Inflammatory macrophage (primary cell): Measurements from ENCODE around the gene TMEM82.

Experiments
- DNase-seq, 2 donors: peaks; one replicate each; pipeline ENCODE4 v3.0.0-alpha.2; 2020 to 2022

TMEM82 gene

GRCh38 chr1:15757016-15757543, 14.8 kb downstream of the TMEM82 start:
- DNase-seq: no peak

GRCh38 chr1:15757575-15758342, 15.5 kb downstream of the TMEM82 start:
- no peak for DNase-seq

DNA sequence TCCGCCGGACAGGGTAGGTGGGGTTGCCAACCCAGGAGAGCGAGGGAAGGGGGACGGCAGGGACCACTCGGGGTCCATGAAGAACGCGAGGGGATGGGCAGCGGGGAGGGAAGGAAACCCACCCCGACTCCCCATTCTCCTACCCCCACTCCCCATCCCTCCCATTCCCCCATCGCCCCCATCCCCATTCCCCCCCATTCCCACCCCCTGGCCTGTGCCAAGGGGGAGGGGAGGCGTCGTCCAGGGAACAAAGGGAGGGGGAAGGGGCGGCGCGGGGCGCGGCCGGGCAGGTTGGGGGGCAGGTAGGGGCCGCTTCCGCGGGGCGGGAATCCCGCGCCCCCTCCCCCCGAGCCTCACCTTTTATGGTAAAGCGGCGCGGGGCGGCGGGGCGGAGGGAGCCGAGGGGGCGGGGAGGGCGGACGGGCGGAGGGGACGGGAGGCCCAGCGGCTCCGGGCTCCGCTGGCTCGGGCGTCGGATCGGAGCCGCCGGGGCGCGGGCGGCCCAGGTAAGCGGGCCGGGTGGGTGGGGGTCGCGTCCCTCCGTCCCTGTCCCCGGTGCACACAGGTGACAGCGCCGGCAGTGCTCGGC, 16.1 kb downstream of the TMEM82 start, which contains the start of gene FBLIM1:
Gene FBLIM1, plus strand, starts transcription at position 453 of the 589 bp plus-strand sequence. CDS start 6,189 bp downstream, outside the sequence.
- no peak for DNase-seq

DNA sequence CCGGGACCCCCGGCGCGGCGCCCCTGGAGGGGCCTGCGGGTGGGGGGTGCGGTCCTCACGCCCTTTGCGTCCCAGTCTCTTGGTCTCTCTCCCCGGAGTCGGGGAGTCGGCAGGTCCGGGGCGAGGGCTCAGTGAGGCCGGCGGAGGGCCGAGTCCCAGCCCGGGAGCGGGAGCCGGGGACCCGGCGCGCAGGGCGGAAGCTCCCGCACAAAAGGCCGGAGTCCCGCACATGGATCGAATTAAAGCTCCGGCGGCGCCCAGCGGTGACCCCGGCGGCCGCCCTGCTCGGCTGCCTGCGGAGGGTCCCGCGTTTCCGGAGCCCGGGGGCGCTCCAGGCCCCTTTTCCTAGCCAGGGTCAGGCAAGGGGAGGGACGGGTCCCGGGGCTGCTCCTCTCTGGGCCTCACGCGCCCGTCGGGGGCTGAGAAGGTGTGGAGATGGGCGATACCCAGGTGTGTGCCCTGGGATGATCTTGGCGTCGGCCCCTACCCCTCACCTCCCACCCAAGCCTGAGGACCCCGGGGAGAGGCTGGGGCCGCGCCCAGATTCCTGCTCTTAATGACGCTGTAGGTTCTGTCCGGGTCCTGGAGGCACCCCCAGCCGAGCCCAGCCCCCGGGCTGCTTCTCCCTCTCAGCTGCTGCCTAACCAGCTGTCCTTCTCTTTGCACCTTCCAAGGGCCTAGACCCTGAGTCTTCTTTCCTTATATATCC, 16.8 kb downstream of the TMEM82 start:
- no peak for DNase-seq

DNA sequence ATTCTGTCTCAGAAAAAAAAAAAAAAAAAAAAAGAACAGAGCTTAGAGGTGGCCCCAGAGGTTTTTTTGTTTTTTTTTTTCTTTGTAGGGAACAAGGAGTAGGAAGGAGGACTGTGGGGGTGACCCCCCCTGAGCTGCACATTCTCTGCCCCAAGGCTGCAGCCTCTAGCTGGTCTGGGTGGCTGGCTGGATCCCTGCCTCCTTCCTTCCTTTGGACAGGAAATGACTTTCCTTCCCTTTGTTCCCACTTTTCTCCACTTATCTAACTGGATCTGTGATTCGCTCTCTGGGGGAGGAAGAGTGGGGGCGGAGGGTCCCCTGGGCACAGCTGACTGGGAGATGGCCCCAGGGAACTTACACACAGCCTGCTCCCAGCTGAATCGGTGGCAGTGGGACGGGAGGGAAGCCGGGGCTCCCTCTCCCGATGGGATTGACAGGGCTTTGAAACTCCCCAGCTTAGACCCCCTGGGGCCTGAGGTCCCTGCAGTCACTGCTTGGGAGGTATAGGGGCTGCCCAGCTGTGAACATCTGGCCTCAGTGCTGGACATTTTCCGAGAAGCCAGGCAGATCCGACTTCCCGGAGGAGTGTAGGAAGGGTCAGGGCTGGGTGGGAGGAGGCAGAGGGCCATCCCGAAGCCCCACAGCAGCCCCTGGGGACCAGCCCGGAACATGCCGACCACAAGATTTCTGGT, 18.4 kb downstream of the TMEM82 start:
- DNase-seq: no peak

GRCh38 chr1:15761366-15762128, 19.2 kb downstream of the TMEM82 start:
- no peak for DNase-seq

GRCh38 chr1:15762546-15762945, 20.2 kb downstream of the TMEM82 start:
- no peak for DNase-seq

DNA sequence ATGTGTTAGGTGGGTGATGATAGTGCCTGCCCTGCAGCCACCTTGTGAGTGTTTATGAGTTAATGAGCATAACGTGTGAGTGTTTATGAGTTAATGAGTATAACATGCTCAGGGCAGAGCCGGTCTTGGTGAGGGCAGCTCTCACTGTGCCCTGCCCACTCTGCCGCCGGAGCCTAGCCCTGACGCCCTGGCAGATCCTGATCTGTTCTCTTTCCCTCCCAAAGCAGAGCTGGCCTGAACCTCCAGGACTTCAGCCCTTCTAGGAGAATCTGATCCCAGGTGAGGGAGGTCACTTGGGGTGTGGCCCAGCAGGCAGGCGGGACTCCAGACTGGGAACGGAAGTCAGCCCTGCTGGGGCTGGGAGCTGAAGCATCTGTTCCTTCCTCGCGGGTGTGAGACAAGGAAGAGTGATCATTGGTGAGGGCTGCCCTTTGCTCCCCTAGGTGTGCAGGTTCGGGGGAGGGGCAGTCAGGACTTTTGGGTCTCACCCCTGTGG, 22.0 kb downstream of the TMEM82 start:
- no peak for DNase-seq

DNA sequence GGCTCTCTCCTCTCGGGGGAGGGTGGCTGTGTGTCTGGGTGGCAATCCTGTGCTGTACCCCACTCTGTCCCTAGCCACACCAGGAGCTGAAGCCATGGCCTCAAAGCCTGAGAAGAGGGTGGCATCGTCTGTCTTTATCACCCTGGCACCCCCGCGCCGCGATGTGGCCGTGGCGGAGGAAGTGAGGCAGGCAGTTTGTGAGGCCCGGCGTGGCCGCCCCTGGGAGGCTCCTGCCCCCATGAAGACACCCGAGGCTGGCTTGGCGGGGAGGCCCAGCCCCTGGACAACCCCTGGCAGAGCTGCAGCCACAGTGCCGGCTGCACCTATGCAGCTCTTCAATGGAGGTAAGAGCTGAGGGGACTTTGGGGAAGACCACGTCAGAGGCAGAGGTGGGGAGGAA, 22.6 kb downstream of the TMEM82 start:
- no peak for DNase-seq

GRCh38 chr1:15765495-15766194, 23.3 kb downstream of the TMEM82 start:
- no peak for DNase-seq

- DNase-seq: no peak
Observed at GRCh38 chr1:15767941-15768340, 25.6 kb downstream of the TMEM82 start.

- no peak for DNase-seq
Observed at GRCh38 chr1:15768388-15768787, 26.1 kb downstream of the TMEM82 start.

GRCh38 chr1:15770313-15770962, 28.1 kb downstream of the TMEM82 start:
- no peak for DNase-seq

DNA sequence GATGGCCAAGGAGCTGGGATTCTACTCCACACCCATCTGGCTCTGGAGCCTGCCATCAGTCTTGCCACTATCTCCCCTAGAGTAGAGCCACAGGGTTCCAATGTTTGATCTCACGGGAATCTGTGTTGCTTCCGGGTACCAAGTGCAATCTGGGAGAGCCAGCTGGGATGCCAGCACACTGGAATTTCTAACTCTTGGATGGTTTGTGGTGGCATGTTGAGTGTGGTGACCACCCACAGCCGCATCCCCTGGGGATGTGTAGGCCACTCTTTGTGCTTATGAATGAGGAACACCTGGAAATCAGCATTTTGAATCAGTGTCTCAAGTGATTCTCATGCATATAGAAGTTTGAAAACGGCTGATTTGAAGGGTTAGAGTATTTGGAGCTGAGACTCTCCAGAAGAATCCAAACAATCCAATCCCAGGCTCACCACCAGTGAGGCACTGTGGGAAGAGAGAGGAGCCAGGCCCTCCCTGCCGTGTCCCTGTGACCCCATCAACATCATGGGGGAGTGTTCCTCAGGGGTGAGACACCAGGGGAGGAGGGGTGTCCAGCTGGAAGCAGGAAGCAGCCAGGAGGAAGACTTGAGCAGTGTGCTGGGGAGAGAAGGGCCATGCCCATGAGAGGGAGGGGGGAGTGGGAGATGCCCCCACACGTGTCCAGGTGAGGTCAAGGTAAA, 29.7 kb downstream of the TMEM82 start:
- no peak for DNase-seq

- DNase-seq: no peak
Observed at GRCh38 chr1:15775706-15776105, 33.4 kb downstream of the TMEM82 start.

- DNase-seq: no peak
Observed at GRCh38 chr1:15777909-15778707, 35.8 kb downstream of the TMEM82 start.

- no peak for DNase-seq
Observed at GRCh38 chr1:15785683-15786082, 43.4 kb downstream of the TMEM82 start.

DNA sequence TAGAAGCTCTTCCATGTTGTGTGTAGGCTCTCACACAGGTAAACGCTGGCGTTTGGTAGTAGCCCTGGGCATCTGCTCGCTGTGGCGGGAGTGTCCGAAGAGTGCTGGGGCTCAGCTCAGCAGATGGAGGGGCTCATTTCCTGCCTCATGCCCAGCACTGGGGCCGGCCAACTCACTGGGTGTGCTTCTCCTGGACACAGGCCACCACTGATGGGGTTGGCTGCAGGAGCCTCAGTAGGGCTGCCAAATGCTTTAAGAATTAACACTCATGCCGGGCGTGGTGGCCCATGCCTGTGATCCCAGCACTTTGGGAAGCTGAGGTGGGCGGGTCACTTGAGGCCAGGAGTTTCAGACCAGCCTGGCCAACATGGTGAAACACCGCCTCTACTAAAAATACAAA, 44.3 kb downstream of the TMEM82 start:
- DNase-seq: no peak
